Gastroesophageal sphincter (tissue), 4 donors: ENCODE measurements around the gene RPGRIP1. TPM values are rescaled to one million over a fixed set of nuclear protein-coding genes. Genes with fewer than 3 reads are reported as not detected.

Source experiments
- ATAC-seq: fragments of 150-250 bp; one replicate; pipeline ENCODE4 v1.9.1; 2016; ENCODE audit warnings: mild to moderate bottlenecking, moderate library complexity
- H3K27ac ChIP-seq, 4 donors: fragments of 200-600 bp; sonication (generic) in 3 of 4; 1 replicate in 3 of 4; 2 replicates in 1 of 4; pipeline ENCODE4 v1.5.1; 2016 to 2019
- H3K27me3 ChIP-seq: fragments of 200-600 bp; sonication (generic); one replicate; pipeline ENCODE4 v1.5.1; 2019
- H3K36me3 ChIP-seq, 2 donors: fragments of 200-600 bp; sonication (generic); one replicate each; pipeline ENCODE4 v1.5.1; 2019; ENCODE audit warnings: control low read depth in 1 of 2
- H3K4me1 ChIP-seq, 3 donors: fragments of 200-600 bp; sonication (generic); 1 replicate in 2 of 3; 2 replicates in 1 of 3; pipeline ENCODE4 v1.5.1; 2016 to 2019; ENCODE audit warnings: control low read depth in 2 of 3
- H3K4me3 ChIP-seq, 2 donors: fragments of 200-600 bp; sonication (generic); one replicate each; pipeline ENCODE4 v1.5.1; 2019; ENCODE audit warnings: mild to moderate bottlenecking in 1 of 2, moderate library complexity in 1 of 2
- H3K9me3 ChIP-seq, 3 donors: fragments of 200-600 bp; sonication (generic); one replicate each; pipeline ENCODE4 v1.5.1; 2017 to 2019; ENCODE audit warnings: control low read depth in 2 of 3
- EP300 ChIP-seq: sonication (generic); formaldehyde crosslinking; IDR thresholded peaks from one replicate; pipeline ENCODE4 v1.6.1; 2017; ENCODE audit warnings: antibody characterized with exemption, mild to moderate bottlenecking
- POLR2A ChIP-seq, 2 donors: fragments of 450-650 bp; IDR thresholded peaks; one replicate each; pipeline ENCODE4 v1.6.1; 2017; ENCODE audit warnings: antibody characterized with exemption in 2 of 2, mild to moderate bottlenecking in 2 of 2, moderate library complexity in 1 of 2
- POLR2AphosphoS5 ChIP-seq: sonication (generic); formaldehyde crosslinking; IDR thresholded peaks from one replicate; pipeline ENCODE4 v1.6.1; 2017; ENCODE audit warnings: antibody characterized with exemption
- WGBS, 2 donors: methylation state at CpG; one replicate each; pipeline ENCODE4 v1.1.5; 2018; ENCODE audit warnings: low coverage in 1 of 2; 5-methylcytosine and 5-hydroxymethylcytosine counted together
- total RNA-seq, 4 donors: library from RNA; depleted of rRNA; stranded (reverse); fragments of >200 nt; gene quantifications; one replicate each; pipeline ENCODE4 v1.1.0, GENCODE V29; 2016
- TF ChIP-seq, protein P1 (sequence below), 4 experiments: fragments of 200-600 bp in 2 of 4; fragments of 450-650 bp in 2 of 4; sonication (generic) in 1 of 4; IDR thresholded peaks; one replicate each; pipeline ENCODE4 v1.5.1; 2017 to 2019; ENCODE audit warnings: antibody characterized with exemption in 4 of 4, mild to moderate bottlenecking in 2 of 4, moderate library complexity in 2 of 4

RPGRIP1 gene
- total RNA-seq, 4 donors from 2014 or later, result 0.13 to 0.62 (median 0.23) TPM; not detected in 1

DNA sequence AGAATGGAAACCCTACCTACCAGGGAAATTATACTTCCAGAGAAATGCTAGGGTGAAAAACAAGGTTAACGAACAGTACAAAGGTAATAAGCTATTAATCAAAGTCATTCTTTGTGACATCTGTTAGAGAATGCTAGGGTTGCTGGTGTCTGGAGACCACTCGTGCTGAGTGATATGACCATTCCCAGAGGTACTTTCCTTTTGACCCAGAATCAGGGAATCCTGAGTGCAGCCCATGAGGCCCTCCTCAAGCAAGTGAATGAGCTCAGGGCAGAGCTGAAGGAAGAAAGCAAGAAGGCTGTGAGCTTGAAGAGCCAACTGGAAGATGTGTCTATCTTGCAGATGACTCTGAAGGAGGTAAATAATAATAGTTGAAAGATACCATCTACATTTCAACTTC is 31.7 kb downstream of the RPGRIP1 start:
- peaks cover 0 to 11% (median 0%) of the 10 kb centered on the region in 3 donors for H3K4me1 ChIP-seq
- TF ChIP-seq POLR2A (IDR thresholded peaks at IDR 0.05) (no peak), POLR2AphosphoS5 (no peak), EP300 (no peak)
- TF ChIP-seq, protein P1, sequence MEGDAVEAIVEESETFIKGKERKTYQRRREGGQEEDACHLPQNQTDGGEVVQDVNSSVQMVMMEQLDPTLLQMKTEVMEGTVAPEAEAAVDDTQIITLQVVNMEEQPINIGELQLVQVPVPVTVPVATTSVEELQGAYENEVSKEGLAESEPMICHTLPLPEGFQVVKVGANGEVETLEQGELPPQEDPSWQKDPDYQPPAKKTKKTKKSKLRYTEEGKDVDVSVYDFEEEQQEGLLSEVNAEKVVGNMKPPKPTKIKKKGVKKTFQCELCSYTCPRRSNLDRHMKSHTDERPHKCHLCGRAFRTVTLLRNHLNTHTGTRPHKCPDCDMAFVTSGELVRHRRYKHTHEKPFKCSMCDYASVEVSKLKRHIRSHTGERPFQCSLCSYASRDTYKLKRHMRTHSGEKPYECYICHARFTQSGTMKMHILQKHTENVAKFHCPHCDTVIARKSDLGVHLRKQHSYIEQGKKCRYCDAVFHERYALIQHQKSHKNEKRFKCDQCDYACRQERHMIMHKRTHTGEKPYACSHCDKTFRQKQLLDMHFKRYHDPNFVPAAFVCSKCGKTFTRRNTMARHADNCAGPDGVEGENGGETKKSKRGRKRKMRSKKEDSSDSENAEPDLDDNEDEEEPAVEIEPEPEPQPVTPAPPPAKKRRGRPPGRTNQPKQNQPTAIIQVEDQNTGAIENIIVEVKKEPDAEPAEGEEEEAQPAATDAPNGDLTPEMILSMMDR (IDR thresholded peaks at IDR 0.05), result no peak
- 38 to 59% methylated on average over 2 of the region's 2 CpGs for WGBS, 2 donors

DNA sequence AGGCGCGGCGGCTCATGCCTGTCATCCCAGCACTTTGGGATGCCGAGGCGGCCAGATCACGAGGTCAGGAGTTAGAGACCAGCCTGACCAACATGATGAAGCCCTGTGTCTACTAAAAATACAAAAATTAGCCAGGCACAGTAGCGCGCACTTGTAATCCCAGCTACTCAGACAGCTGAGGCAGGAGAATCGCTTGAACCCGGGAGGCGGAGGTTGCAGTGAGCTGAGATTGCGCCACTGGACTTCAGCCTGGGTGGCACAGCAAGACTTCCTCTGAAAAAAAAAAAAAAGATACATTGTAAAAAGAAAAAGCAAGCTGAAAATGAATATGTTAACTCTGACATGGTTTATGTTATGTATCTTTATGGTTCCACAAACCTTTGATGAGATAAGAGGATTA is 33.6 kb downstream of the RPGRIP1 start:
- Histone ChIP-seq H3K36me3 (no peaks in the 10 kb centered on the region), H3K27me3 (peaks cover 8% of the 10 kb centered on the region), H3K9me3 (no peaks in the 10 kb centered on the region), H3K4me3 (no peak overlapping the region), H3K4me1 (peaks cover 0 to 7% (median 0%) of the 10 kb centered on the region in 3 donors), H3K27ac (no peak overlapping the region)
- TF ChIP-seq, protein P1 (IDR thresholded peaks at IDR 0.05), result no peak
- TF ChIP-seq EP300 (no peak), POLR2AphosphoS5 (no peak), POLR2A (IDR thresholded peaks at IDR 0.05) (no peak)
- no peak for ATAC-seq
- WGBS, 2 donors, result 82 to 83% methylated on average over 6 to 12 of the region's 12 CpGs

More for the DNA sequence above, 31.7 kb downstream of the RPGRIP1 start:
- no peak overlapping the region for H3K4me3 ChIP-seq
- H3K27me3 ChIP-seq, result peaks cover 8% of the 10 kb centered on the region
- H3K36me3 ChIP-seq, result no peaks in the 10 kb centered on the region
- no peak for ATAC-seq
- H3K9me3 ChIP-seq, result no peaks in the 10 kb centered on the region
- no peak overlapping the region for H3K27ac ChIP-seq

DNA sequence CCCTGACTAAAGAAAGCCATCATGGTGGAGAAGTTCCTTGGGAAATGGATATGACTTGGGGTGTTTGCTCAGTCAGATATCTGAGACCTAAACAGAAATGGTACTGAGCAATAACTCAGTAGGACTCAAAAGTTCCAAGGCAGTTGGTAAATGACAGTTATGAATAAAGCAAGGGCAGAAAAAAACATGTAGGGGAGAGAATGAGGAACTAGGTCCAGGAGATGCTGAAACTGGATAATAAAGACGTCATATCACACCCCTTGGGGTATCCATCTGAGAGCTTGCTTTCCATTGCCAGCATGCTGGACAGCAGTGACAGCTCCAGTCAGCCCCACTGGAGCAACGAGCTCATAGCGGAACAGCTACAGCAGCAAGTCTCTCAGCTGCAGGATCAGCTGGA is 37.5 kb downstream of the RPGRIP1 start:
- TF ChIP-seq POLR2AphosphoS5 (no peak), EP300 (no peak), POLR2A (IDR thresholded peaks at IDR 0.05) (no peak)
- TF ChIP-seq, protein P1 (IDR thresholded peaks at IDR 0.05), result no peak
- ATAC-seq, result no peak
- Histone ChIP-seq H3K4me3 (no peak overlapping the region), H3K27ac (no peak overlapping the region), H3K27me3 (peaks cover 7% of the 10 kb centered on the region), H3K4me1 (no peaks in the 10 kb centered on the region), H3K9me3 (no peaks in the 10 kb centered on the region), H3K36me3 (no peaks in the 10 kb centered on the region)
- 34 to 56% methylated on average over 1 to 3 of the region's 3 CpGs for WGBS, 2 donors

DNA sequence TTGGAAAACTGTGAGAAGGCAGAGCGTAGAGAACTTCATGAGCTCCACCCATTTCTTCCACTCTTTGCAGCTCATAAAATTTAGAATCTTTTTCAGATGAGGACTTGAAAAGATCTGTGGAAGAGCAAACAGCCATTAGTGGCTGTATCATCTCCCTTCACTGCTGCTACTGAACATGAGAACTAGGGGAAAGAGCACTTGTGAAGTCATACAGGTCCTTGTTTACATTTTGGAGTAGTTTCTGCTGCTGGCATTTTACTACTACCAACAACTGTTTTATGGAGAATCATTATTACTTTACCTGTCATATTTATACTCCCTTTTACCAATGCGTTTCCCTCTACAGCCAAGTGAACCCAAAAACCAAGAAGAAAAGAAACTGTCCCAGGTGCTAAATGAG is 41.0 kb downstream of the RPGRIP1 start:
- H3K9me3 ChIP-seq, result no peaks in the 10 kb centered on the region
- peaks cover 7% of the 10 kb centered on the region for H3K27me3 ChIP-seq
- H3K4me1 ChIP-seq, result no peaks in the 10 kb centered on the region
- 89 to 95% methylated on average over 1 to 2 of the region's 2 CpGs for WGBS, 2 donors
- no peaks in the 10 kb centered on the region for H3K36me3 ChIP-seq
- H3K4me3 ChIP-seq, result no peak overlapping the region
- H3K27ac ChIP-seq, result no peak overlapping the region
- TF ChIP-seq POLR2AphosphoS5, result no peak
- TF ChIP-seq, protein P1 (IDR thresholded peaks at IDR 0.05), result no peak
- no peak for TF ChIP-seq EP300
- no peak for TF ChIP-seq POLR2A (IDR thresholded peaks at IDR 0.05)
- no peak for ATAC-seq

DNA sequence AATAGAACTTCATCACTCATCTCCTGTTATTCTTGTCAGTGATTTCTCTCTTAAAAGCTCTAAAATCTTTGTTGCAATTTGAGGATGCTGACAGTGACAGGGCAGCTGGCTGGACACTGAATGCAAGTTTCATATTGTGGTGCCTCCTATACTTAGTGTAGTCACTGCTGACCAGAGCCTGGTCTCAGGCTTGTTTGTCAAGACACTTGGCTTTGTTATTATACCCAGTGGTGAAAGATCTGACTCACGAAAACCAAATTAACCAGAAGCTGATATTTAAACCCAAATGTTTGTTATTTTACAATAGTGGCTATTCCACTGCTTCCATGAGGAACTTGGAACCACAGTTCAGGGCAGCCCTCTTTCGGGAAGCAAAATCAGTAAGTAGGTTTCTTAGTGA is 42.8 kb downstream of the RPGRIP1 start:
- no peaks in the 10 kb centered on the region for H3K36me3 ChIP-seq
- 44 to 83% methylated on average over 2 of the region's 2 CpGs for WGBS, 2 donors
- H3K9me3 ChIP-seq, result no peaks in the 10 kb centered on the region
- H3K4me1 ChIP-seq, result no peaks in the 10 kb centered on the region
- no peak overlapping the region for H3K27ac ChIP-seq
- TF ChIP-seq POLR2AphosphoS5, result no peak
- TF ChIP-seq, protein P1 (IDR thresholded peaks at IDR 0.05), result no peak
- TF ChIP-seq POLR2A (IDR thresholded peaks at IDR 0.05), result no peak
- no peak for TF ChIP-seq EP300
- ATAC-seq, result no peak
- H3K27me3 ChIP-seq, result peaks cover 7% of the 10 kb centered on the region
- no peak overlapping the region for H3K4me3 ChIP-seq
